Measurements from ENCODE around the gene SPINDOC. TPM values are rescaled to one million over a fixed set of nuclear protein-coding genes. Genes with fewer than 3 reads are reported as not detected.

The SPINDOC gene
- total RNA-seq, 1 experiment from 2014 or later = 121 TPM

DNA sequence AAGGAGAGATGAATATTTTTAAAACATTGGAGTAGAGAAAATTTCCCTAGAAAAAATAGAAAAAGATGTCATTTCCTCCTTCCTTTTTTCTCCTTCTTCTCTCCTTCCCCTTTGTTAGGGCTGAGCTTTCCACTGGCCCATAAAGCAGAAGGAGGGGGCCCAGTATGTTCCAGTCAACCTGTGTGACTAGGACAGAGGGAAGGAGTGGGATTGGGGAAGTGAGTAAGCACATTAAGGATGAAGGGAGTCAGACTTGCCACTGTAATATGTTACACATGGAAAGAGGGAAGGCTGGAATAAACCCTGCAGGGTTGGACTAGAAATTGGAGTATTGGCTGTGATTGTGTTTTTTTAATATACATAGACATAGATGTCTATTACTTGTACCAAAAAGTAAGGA is 20.1 kb upstream of the SPINDOC start:
- H3K9me3 ChIP-seq (ENCODE audit: control insufficient read depth, low read depth, low read length) = no peaks in the 10 kb centered on the region
- no peak overlapping the region for H3K4me3 Mint-ChIP-seq
- H4K20me1 ChIP-seq (ENCODE audit: control insufficient read depth, insufficient read depth, insufficient read length) = no peaks in the 10 kb centered on the region
- no peak overlapping the region for H3K9ac ChIP-seq (ENCODE audit: extremely low read depth, insufficient read length, low read length)
- TF ChIP-seq, protein P1, sequence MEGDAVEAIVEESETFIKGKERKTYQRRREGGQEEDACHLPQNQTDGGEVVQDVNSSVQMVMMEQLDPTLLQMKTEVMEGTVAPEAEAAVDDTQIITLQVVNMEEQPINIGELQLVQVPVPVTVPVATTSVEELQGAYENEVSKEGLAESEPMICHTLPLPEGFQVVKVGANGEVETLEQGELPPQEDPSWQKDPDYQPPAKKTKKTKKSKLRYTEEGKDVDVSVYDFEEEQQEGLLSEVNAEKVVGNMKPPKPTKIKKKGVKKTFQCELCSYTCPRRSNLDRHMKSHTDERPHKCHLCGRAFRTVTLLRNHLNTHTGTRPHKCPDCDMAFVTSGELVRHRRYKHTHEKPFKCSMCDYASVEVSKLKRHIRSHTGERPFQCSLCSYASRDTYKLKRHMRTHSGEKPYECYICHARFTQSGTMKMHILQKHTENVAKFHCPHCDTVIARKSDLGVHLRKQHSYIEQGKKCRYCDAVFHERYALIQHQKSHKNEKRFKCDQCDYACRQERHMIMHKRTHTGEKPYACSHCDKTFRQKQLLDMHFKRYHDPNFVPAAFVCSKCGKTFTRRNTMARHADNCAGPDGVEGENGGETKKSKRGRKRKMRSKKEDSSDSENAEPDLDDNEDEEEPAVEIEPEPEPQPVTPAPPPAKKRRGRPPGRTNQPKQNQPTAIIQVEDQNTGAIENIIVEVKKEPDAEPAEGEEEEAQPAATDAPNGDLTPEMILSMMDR (conservative IDR thresholded peaks at IDR 0.05) = no peak
- no peaks in the 10 kb centered on the region for H3K27me3 ChIP-seq (ENCODE audit: insufficient read depth, low read length)
- peaks cover 22 to 25% of the 10 kb centered on the region in 2 experiments for H3K9me3 Mint-ChIP-seq
- H2BK5ac ChIP-seq (ENCODE audit: insufficient read length, low read length) = no peak overlapping the region
- H3K18ac ChIP-seq (ENCODE audit: insufficient read length, low read depth, low read length) = no peak overlapping the region
- H3K27me3 Mint-ChIP-seq (ENCODE audit: low read depth) = peaks cover 4% of the 10 kb centered on the region; the same call in 1 of the 2 replicates
- H3K4me1 ChIP-seq (ENCODE audit: insufficient read depth, low read length) = no peaks in the 10 kb centered on the region
- no peak overlapping the region for H3T11ph ChIP-seq (ENCODE audit: low read length)
- DNase-seq = no peak
- H3K27ac ChIP-seq (ENCODE audit: insufficient read length, low read depth, low read length) = no peak overlapping the region
- no peaks in the 10 kb centered on the region for H3K4me1 Mint-ChIP-seq
- no peak overlapping the region for H4K5ac ChIP-seq (ENCODE audit: insufficient read length, low read depth, low read length)
- H3K79me2 ChIP-seq (ENCODE audit: insufficient read depth, low read length) = no peaks in the 10 kb centered on the region
- peaks cover 6 to 12% (median 9%) of the 10 kb centered on the region in 3 experiments; a peak in 5 of 7 replicates for H3K36me3 Mint-ChIP-seq (ENCODE audit: insufficient read depth in 1 of 3, low read depth in 3 of 3)
- H3K27ac Mint-ChIP-seq = no peak overlapping the region
- H2BK15ac ChIP-seq (ENCODE audit: low read depth, low read length) = no peak overlapping the region
- no peak overlapping the region for H3K4me2 ChIP-seq (ENCODE audit: insufficient read depth, insufficient read length, low read length)
- H4K8ac ChIP-seq (replicated peaks; ENCODE audit: insufficient read length, low read depth, low read length) = no peak overlapping the region
- no peak overlapping the region for H3K4ac ChIP-seq (ENCODE audit: low read depth, low read length)
- H3K23ac ChIP-seq (ENCODE audit: insufficient read length, low read depth, low read length) = no peak overlapping the region
- no peak overlapping the region for H3K14ac ChIP-seq (ENCODE audit: insufficient read depth, low read length)
- no peak overlapping the region for H2BK20ac ChIP-seq (ENCODE audit: low read depth, low read length, poor library complexity, severe bottlenecking)
- no peak overlapping the region for H2BK12ac ChIP-seq (ENCODE audit: insufficient read length, low read depth, low read length)
- H2AK5ac ChIP-seq (ENCODE audit: insufficient read length, low read length) = no peak overlapping the region
- no peaks in the 10 kb centered on the region for H3K23me2 ChIP-seq (ENCODE audit: insufficient read length, low read depth, low read length, poor library complexity, severe bottlenecking)
- no peak overlapping the region for H2AFZ ChIP-seq (ENCODE audit: low read length)
- H3K79me1 ChIP-seq (ENCODE audit: insufficient read depth, low read depth, low read length, poor library complexity, severe bottlenecking) = no peaks in the 10 kb centered on the region
- no peak overlapping the region for H4K91ac ChIP-seq (ENCODE audit: insufficient read length, low read depth, low read length)
- H3K56ac ChIP-seq (ENCODE audit: insufficient read length, low read depth, low read length) = no peak overlapping the region
- H2BK120ac ChIP-seq (ENCODE audit: low read depth, low read length, poor library complexity, severe bottlenecking) = no peak overlapping the region

Measured in H9 (cell line).